G401.6 (cell line): ENCODE results near the gene PLGRKT.
"Not testable (repeated sequence)": the region's sequence is repeated elsewhere in the genome, so short reads cannot be mapped to it uniquely, and the experiment has no call there.

Source experiments
- FAIRE-seq: peaks from 2 replicates; lab custom pipeline; 2012; peaks lifted over from hg19 to GRCh38; lab: Jason Lieb, UNC

PLGRKT gene

DNA sequence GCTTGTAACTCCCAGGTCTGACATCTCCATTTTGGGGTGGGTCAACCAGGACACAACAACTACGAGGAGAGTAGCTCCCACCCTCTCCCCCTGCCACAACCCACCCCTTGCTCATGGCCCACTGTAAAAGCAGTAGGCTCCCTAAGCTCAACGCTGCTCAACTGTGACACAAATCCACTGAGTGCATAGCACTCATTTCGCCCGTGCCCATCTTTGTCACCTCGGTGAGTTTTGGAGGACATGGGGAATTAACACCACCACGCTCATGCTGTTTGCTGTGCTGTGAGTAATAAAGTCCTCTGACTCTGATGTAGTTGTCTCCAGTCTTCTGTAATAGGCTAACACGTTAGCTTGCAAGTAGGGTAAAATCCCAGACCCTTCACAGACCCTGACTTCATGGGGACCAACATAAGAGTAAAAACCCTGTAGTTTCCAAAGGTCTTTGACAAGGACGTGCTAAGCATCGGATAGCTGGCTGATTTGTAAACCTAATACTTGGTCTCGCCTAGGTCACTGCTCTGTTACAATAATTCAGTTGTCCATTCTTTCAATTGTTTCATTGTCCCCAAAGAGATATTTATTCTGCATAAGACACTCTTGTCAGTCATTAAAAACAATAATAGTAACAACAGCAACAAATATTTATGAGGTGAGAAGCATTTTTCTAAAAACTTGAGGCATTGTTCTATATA is 7.7 kb downstream of the PLGRKT start:
- FAIRE-seq: no peak

DNA sequence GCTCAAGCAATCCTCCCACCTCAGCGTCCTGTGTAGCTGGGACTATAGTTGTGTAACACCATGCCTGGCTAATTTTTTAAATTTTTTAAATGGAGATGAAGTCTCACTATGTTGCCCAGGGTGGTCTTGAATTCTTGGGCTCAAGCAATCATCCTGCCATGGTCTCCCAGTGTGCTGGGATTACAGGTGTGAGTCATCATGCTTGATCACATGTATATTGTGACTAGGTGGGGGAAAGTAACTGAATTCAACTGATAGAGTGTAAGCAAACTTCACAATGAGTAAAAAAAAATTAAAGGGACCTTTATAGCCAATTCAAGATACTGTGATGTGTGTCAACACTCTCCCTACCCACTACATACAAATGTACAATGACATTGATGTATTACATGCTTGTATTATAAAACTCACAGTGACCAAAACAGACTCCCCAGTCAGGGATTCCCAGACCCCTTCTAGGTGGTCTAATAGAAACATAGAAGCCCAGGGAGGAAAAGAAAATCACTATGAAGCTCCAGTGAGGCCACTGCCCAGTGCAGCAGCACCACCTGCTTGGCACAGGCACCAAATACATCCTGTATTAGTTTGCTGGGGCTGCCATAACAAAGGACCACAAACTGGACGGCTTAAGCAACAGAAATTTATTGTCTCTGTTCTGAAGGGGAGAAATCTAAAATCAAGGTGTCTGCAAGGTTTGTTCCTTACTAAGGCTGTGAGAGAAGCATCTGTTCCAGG is 8.8 kb downstream of the PLGRKT start:
- FAIRE-seq: no peak

DNA sequence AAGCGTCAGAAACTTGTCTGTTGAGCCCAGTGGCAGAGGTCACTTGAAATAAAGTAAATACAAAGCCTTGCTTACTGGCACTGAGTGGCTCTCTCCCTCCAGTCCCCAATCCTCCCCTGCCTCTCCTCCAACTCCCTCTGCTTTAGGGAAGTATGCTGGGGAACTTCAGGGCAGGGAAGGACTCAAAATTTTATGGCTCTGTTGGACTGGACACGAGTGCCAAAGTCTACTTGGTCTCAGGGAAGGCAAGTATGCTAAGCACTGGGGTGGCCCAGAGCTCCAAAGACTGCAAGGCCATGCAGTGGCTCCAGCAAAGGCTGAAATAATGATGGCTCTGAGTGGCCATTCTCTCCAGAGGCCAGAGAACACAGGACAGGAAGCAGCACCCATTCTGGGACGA is 9.6 kb downstream of the PLGRKT start:
- no peak for FAIRE-seq

DNA sequence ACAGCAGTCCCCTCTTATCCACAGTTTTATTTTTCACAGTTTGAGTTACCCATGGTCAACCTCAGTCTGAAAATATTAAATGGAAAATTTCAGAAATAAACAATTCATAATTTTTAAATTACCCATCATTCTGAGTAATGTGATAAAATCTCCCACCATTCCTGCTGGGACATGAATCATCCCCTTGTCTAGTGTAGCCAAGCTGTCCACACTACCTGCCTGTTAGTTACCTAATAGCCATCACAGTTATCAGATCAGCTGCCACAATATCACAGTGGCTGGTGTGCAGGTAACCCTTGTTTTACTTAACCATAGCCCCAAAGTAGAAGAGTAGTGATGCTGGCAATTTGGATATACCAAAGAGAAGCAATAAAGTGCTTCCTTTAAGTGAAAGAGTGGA is 10.7 kb downstream of the PLGRKT start:
- no peak for FAIRE-seq

DNA sequence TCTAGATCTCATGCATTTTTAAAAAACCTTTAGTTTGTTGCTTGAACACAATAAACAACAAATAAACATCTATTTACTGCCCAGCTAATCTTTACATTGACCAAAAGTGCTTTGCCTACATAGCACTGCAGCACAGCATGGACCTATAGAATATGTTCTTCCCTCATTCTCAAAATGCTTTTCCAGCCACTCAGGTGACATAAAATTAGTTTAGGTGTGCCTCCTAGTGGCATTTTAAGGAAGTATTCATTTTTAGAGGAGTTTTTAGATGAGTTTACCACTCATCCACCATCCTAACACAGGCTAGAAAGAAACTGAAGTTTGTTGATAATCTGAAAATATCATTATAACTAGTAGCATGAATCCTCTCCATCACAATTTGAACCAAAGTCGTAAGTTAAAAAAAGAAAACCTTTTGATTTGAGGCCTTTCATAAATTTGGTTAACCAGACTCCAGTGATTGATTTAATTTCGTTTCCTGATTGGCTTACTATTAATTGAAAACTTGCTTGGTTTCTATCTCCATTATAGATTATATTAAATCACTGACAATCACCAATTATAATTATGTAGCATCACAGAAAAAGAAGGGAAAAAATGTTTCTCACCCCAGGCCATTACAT is 12.6 kb downstream of the PLGRKT start:
- FAIRE-seq: peak; percentile 88

DNA sequence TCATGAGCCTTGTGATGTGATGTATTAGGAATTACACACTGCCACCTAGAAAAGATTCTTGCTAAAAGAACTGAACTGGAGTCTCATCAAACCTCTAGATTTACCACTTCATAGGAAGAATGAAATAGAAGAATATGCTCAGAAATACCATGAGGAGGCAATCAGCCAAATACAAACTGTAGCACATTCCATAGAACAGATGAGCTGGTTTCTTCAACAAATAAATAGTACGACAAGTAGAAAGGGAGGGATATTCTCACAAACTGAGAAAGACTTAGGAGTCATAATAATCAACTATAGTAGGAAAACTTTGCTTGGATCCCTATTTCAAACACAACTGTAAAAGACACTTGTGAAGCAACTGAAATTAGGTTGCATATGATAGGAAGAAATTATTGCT is 15.4 kb downstream of the PLGRKT start:
- no peak for FAIRE-seq

DNA sequence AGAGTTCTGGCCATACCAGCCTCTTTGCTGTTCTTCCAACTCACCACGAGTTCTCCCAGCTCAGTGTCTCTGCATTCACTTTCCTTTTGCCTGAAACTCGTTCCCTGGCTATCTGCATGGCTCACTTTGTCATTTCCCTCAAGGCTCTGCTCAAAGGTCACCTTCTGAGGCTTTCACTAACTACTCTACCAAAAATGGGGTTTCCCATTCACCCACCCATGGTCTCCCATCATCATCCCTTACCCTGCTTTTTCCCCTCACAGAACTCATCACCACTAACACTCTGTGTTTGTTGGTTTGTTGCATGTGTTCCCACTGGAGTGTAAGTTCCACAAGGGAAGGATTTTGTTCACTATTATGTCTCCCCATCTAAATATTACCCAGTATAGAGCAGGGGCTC is 16.6 kb downstream of the PLGRKT start:
- FAIRE-seq: no peak

DNA sequence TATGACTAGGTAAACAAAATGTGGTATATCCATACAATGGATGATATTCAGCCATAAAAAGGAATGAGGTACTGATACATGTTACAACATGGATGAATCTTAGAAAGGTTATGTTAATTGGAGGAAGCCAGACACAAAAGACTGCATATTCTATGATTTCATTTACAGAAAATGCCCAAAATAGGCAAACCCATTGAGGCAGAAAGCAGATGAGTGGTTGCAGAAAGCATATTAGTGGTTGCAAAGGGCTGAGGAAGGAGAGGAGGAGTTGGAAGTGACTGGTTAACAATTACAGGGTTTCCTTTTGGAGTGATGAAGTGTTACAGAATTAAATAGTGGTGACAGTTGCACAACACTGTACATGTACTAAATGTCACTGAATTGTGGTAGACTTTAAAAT is 17.7 kb downstream of the PLGRKT start:
- FAIRE-seq: no peak

DNA sequence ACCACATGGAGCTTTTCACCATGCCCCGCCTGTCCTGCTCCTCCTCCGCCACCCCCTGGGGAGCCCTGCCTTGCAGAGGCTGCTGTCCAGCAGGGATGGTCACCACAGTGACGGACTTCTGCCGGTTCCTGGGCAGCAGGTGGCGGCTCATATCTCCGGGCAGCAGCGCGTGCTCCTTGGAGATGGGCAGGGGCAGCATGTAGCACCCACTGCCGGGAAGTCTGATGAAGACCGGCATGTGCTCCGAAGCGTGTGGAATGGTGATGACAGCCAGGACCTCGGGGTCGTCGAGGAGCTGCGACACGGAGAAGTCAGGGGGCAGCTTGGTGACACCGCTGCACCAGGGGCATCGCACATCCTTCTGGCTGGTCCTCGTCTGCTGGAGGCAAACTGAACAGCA is 19.2 kb downstream of the PLGRKT start:
- no peak for FAIRE-seq

DNA sequence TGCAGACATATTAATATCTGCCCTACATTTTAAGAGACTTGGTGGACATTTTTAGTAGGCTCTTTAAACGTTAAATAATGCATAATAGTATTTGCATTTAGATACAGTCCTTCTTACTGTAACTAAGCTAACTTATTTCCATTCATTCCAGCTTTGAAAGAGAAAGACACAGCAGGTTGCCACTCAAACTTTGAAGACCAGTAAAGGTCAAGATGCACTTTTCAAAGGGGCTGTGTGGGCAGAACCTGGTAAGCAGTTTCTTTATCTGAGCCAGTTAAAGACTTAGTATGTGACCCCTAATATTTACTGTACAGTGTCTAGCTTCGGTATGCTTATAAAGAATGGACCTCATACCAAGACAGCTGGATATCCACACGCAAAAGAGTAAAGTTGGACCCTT is 20.8 kb downstream of the PLGRKT start:
- FAIRE-seq: no peak

DNA sequence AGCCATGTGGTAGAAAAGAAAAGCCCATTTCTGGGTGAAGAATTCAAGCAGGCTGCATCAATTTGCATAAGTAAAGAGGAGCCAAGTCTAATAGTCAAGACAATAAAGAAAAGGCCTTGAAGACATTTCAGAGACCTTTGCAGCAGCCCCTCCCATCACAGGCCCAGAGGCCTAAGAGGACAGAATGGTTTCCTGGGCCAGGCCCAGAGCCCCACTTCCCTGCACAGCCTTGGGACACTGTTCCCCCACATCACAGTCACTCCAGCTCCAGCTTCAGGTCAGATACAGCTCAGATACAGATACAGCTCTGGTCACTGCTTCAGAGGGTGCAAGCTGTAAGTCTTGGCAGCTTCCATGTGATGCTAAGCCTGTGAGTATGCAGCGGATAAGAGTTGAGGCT is 29.1 kb downstream of the PLGRKT start:
- FAIRE-seq: no peak

DNA sequence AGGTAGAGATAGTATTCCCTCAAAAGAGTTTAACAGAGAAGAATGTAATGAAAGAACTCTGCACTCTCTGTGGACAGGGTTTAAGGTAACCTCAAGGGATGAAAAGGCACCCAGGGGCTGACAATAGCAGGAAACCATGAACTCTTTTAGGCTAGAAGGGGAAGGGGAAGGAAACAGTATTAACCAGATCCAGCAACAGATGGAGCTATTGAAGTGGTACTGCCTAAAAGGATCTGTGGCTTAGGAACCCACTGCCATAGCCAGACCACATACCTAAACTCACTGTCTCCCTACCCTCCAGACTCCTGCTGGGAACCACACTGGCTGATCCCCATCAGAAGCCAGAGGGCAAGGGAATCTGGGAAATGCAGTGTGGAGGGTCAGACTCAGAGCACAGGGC is 35.5 kb downstream of the PLGRKT start:
- FAIRE-seq: no peak

DNA sequence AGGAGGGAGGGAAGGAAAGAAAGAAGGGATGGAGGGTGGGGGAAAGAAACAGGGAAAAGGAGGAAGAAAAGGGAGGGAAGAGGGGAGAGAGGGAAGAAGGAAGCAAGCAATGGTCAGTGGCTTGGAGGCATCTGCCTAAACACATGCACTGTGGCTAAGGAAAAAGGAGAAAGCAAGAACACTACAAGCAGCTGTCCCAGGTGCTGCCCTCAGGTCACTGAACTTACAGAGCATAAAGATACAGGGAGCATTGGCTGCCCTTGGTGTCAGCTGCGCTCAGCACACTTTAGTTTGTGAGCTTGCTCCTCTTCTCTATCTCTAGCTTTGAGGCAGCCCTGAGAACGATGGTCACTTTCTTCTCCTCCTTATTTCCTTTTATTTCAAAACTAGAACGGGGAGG is 40.2 kb downstream of the PLGRKT start:
- not testable (repeated sequence) for FAIRE-seq

DNA sequence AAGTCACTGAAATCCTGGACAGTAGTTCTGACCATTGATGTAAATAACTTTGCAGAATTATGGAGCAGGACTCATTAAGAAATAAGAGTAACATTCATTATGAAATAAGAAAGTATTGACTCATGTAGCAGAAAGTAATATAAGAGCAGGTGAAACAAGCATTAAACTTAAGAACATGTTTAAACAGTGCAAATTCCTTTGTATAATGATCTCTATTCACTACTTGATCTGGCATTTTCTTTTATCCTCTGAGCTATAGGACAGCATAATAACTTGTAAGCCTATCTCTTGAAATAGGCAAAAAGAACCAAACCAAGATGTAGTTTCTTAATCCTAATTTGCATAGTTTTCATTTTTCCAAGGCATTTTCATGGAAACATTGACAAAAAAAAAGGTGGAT is 42.3 kb downstream of the PLGRKT start:
- FAIRE-seq: no peak

DNA sequence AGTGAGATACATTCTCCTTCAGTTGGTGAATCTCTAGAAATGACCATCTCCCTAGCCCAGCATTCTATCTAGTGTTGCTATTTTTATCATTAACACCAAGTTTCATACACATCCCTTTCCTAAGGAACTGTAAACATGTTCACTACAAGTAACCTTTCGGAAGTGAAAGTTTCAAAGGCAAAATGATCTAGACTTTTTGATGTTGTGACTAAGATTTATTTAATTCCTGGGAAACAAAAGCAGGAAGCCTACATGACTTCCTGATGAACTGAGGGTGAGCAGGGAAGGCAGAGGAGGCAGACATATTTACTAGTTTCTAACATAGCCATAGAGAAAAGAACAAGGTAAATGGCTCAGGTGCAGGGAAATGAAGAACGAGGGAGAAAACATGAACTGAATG is 43.7 kb downstream of the PLGRKT start:
- FAIRE-seq: not testable (repeated sequence)

DNA sequence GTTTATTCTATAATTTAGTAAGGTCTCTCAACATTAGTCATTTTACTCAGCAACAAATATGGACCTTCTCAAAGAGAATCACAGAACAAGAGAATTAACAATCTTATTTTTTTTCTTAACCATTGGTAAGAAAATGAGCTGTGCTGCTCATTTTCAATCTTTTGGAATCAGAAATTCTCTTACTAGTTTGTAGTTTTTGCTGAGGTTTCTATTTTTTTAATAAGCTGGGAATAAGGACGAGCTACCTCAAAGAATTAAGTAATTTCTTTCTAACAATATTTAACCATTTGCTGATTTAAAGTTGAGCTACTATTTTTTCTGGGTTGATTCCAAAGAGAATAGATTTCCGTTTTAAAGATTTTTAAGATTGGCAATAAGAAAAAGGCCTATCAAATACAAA is 44.2 kb downstream of the PLGRKT start:
- no peak for FAIRE-seq

DNA sequence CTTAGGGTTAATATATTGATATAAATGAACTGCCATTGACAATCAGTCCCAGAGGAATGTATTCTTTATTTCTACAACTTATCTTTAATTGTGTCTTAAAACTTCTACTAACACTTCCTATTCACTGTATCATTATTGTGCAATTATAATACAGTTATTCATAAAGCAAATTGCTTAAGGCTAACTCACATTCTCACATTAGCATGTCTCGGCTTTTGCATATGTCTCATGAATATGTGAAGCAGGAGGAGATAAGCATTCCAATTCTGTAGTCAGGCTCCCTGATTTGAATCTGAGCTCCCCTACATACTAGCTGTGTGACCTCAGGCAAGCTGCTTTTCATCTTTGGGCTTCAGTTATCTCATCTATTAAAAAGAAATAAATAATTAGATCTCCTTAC is 45.4 kb downstream of the PLGRKT start:
- no peak for FAIRE-seq

DNA sequence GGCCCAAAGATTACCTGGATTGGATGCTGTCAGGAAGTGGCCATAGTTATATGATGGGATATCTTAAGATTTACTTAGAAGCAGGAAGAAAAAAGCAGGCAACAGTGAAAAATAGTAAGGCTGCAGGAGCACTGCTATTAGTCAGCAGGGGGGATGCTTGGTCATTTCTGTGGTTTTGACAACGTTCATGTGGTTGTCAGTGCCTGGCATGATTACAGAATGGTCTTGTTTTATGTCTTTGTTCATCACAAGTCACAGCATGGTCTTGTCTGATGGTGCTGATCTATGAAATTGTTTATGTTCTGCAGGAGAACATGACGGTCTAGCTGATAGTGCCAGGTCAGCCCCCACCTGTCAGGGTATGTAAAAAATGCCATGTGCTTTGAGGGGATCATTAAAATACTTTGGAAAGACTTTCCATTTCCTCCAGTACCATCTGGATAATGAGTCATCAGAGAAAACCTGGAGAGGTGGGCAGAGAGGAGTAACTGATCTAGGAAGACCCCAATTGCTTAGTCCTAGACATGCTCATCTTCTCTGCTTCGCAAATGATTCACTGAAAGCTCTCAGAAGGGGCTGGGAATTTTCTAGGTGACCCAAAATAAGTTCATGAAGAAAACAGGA is 48.5 kb downstream of the PLGRKT start:
- FAIRE-seq: no peak

DNA sequence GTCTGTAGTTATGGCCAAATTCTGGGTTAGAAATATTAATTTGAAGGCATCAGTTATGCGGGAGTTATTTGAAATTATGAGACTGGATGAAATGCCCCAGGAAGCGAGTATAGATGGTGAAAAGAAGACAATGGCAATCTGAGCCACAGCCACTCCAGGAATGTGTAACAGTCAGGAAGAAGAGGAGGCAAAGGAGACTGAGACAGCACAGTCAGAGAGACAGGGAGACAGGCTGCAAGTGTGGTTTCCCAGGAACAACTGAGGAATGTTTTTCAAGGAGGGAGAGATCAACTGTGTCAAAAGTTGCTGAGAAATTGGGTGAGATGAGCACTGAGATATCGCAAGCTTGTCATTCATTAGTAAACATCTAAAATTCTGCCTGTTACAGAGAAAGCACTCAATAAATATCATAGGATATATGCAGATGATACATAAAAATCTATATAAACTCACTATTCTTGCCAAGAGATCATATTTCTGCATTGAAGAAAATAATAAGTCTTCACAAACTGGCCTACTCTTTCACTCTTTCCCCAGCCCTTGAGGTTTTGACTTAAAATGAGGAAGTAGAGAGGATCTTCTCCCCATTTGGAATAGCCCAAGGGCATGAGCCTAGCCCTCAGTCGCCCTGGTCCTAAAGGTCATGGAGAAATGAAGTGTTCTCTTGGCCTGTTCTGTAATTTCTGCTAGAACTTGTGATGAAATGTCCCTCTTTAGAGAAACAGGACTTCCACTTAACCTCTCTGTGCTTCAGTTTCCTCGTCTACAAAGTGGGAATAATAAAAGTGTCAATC is 49.5 kb downstream of the PLGRKT start:
- FAIRE-seq: no peak

DNA sequence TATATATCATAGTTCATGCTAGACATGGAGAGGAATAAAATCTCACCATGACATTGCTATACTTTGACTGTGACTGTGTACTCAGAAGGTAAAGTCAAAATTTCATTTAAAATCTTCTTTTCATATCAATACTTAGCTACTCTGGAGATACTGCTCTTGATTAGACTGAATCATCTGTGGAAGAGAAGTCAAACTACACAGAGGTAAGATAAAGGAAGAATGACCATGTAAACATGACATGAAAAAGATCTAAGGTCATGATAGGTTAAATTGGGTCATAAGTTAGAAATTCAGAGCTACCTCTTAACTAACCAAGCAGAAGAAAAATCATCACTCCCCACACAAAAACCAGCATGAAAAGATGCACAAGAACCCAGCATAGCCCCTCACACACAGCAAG is 53.3 kb downstream of the PLGRKT start:
- no peak for FAIRE-seq

DNA sequence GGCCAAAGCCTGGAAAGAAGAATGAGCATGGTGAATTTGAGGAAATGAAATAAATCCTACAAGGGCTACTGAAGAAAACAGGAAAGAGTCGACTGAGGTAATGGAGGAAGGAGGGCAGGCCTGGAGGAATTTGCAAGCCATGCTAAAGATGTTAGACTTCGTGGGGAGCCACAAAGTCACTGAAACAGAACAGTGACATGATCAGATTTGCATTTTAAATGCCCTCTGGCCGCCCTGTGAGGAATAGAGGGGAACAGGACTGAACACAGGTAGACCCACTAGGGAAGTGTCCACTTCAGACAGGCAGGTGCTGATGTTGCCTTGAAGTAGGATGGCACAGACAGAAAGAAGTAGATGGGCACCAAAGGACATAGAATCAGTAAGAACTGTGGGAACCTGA is 55.2 kb downstream of the PLGRKT start:
- no peak for FAIRE-seq

DNA sequence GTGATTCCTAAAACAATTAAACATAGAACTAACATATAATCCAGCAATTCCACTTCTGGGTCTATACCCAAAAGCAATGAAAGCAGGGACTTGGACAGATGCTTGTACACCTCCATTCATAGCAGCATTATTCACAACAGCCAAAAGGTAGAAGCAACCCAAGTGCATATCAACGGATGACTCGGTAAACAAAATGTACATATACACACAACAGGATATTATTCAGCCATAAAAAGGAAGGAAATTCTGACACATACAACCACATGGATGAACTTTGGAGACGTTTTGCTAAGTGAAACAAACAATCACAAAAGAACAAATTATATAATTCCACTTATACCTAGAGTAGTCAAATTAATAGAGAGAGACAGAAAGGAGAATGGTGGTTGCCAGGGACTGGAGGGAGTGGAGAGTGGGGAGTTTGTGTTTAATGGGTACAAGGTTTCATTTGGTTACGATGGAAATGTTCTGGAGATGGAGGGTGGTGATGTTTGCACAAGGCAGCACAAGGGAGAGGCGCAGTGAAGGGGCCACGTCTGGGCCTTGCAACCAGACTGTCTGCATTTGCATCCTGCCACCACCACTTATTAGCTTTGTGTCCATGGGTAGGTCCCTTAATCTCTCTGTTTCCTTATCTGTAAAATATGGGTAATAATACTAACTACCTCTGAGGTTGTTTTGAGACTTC is 61.8 kb downstream of the PLGRKT start:
- FAIRE-seq: no peak
